Measurements from ENCODE around the gene NUPR1.
"Not testable (repeated sequence)": the region's sequence is repeated elsewhere in the genome, so short reads cannot be mapped to it uniquely, and the experiment has no call there.

NUPR1 gene

DNA sequence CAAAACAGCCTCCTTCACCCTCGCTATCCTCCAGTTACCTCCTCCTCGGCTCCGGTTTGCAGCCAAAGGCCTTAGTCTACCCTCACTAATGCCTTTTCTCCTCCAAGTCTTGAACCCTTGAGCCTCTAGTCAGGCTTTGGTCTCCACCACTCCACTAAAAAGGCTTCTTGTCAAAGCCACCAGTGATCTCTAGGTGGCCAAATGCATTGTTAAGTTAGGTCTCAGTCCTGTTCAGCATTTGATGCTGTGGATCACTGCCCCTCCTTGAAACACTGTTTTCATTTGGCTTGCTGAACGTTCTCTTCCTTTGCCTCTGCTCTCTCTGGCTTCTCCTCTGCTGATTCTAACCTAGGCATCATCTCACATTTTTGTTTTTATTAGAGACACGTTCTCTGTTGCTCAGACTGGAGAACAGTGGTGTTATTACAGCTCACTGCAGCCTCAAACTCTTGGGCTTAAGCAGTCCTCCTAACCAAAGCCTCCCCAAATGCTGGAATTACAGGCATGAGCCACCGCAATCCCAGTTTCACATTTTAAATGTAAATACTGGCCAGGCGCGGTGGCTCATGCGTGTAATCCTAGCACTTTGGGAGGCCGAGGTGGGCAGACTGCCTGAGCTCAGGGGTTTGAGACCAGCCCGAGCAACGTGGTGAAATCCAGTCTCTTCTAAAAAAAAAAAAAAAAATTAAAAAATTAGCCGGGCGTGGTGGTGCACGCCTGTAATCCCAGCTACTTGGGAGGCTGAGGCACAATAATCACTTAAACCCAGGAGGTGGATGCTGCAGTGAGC is 16.1 kb upstream of the NUPR1 start:
- H3K27me3 ChIP-seq (ENCODE audit: control insufficient read depth, insufficient read depth, low read length, poor library complexity, severe bottlenecking), result no peaks in the 10 kb centered on the region
- 92% methylated on average over 15 of the region's 15 CpGs for WGBS, 2 experiments
- no peaks in the 10 kb centered on the region for H3K9me3 ChIP-seq (ENCODE audit: control insufficient read depth, low read length)
- H3K4me1 ChIP-seq (ENCODE audit: control insufficient read depth, insufficient read depth, low read length), result peaks cover 3% of the 10 kb centered on the region
- H3K27ac ChIP-seq (ENCODE audit: insufficient read depth, low read depth, low read length, poor library complexity, severe bottlenecking), result no peak overlapping the region
- H3K4me3 ChIP-seq (ENCODE audit: insufficient read depth, low read depth, low read length), result peak overlapping the region; percentile 56
- peaks cover 4% of the 10 kb centered on the region for H3K36me3 ChIP-seq (ENCODE audit: control insufficient read depth, insufficient read depth, low read length)

DNA sequence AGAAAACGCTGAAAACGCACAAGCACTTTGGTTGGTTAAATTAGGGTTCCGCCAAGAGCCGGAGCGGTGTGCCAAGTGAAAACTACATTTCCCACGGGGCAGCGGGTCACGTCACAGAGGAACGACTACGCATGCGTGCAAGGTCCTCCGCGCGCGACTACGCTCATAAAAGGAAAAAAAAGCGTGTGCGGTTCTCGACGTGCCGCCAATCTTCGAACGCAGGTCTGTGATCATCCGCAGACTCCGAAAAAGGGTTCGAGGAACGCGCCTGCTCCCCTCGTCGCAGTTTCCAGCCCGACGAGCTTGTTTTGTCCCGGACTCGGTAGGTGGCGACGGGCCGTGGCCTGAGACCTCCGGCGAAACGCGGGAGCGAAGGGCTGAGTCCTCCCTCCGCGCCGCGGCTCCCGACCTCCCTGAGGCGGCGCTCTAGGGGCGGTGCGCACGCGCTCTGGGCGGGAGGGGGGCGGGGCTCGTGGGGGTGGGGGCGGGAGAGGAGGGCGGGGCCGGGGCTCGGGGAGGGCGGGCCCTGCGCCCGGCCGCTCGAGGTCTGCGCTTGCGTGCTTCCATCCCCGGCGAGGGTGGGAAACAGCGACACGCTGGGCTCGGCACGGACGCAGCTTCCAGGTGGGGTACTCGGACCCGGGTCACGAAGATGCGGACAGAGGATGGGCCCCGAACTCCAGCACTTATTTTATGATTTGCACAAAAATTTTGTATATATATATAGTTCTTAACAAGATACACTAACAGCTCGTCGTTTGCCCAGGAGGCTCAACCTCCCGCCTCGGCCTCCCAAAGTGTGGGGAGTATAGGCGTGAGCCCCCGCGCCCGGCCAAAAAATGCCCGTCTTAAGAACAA is 15.2 kb upstream of the NUPR1 start, which contains the start of gene SGF29:
SGF29 (plus strand) TSS at position 145 of the 858 bp plus-strand sequence. CDS start 27,150 bp downstream, outside the sequence.
- WGBS, 2 experiments, result 5% methylated on average over 86 to 88 of the region's 88 CpGs
- Histone ChIP-seq H3K36me3 (ENCODE audit: control insufficient read depth, insufficient read depth, low read length) (peaks cover 4% of the 10 kb centered on the region), H3K27ac (ENCODE audit: insufficient read depth, low read depth, low read length, poor library complexity, severe bottlenecking) (peak within 1 kb of the TSS; percentile 86), H3K27me3 (ENCODE audit: control insufficient read depth, insufficient read depth, low read length, poor library complexity, severe bottlenecking) (no peaks in the 10 kb centered on the region), H3K9me3 (ENCODE audit: control insufficient read depth, low read length) (no peaks in the 10 kb centered on the region), H3K4me1 (ENCODE audit: control insufficient read depth, insufficient read depth, low read length) (peaks cover 3% of the 10 kb centered on the region), H3K4me3 (ENCODE audit: insufficient read depth, low read depth, low read length) (peak within 1 kb of the TSS; percentile 56)

DNA sequence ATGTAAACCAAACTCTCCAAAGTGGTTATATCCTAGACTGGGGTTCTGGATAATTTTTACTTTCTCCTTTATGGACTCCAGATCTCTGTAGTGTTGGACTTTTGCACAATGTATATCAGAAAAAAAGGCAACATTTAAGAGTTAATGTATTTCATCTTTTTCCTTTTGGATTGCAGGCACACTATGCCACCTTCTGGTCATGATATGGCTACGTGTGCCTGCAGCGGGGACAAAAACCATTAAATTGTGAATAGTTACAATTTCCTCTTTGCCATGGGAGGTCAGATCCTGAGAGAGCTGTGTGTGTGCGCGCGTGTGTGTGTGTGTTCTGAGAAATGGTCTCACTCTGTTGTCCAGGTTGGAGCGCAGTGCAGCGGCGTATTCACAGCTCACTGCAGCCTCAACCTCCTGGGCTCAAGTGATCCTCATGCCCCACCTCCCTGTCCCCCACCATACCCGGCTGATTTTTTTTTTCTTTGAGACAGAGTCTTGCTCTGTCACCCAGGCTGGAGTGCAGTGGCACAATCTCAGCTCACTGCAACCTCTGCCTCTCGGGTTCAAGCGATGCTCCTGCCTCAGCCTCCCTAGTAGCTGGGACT is 10.6 kb upstream of the NUPR1 start:
- Histone ChIP-seq H3K4me3 (ENCODE audit: insufficient read depth, low read depth, low read length) (no peak overlapping the region), H3K27ac (ENCODE audit: insufficient read depth, low read depth, low read length, poor library complexity, severe bottlenecking) (no peak overlapping the region), H3K27me3 (ENCODE audit: control insufficient read depth, insufficient read depth, low read length, poor library complexity, severe bottlenecking) (no peaks in the 10 kb centered on the region), H3K9me3 (ENCODE audit: control insufficient read depth, low read length) (no peaks in the 10 kb centered on the region), H3K36me3 (ENCODE audit: control insufficient read depth, insufficient read depth, low read length) (no peaks in the 10 kb centered on the region), H3K4me1 (ENCODE audit: control insufficient read depth, insufficient read depth, low read length) (no peaks in the 10 kb centered on the region)
- 80 to 83% methylated on average over 11 of the region's 11 CpGs for WGBS, 2 experiments

DNA sequence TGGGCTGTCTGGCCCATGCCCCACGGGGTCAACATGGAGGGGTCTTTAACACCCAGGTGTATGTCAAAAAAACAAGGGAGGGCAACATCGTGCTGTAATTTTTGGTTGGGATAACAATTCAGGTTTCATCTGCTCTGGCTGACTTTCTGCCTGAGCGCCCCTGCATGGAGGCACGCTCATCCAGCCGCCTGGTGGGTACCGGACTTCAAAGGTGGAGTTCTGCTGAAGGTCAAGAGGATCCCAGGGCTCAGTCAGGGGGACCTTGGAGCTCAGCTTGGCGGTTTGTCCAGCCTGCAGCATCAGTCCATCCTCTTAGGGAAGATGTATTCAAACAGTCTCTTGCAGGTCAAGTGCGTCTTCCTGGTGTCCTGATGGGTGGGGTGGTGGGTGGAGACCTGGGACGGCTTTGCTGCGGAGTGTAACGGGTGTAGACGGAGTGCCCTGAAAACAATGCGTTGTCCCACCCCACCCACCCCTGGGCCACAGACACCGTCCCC is 9.6 kb upstream of the NUPR1 start:
- no peaks in the 10 kb centered on the region for H3K9me3 ChIP-seq (ENCODE audit: control insufficient read depth, low read length)
- H3K27ac ChIP-seq (ENCODE audit: insufficient read depth, low read depth, low read length, poor library complexity, severe bottlenecking), result no peak overlapping the region
- no peaks in the 10 kb centered on the region for H3K36me3 ChIP-seq (ENCODE audit: control insufficient read depth, insufficient read depth, low read length)
- 86 to 91% methylated on average over 14 of the region's 14 CpGs for WGBS, 2 experiments
- no peak overlapping the region for H3K4me3 ChIP-seq (ENCODE audit: insufficient read depth, low read depth, low read length)
- H3K27me3 ChIP-seq (ENCODE audit: control insufficient read depth, insufficient read depth, low read length, poor library complexity, severe bottlenecking), result no peaks in the 10 kb centered on the region
- H3K4me1 ChIP-seq (ENCODE audit: control insufficient read depth, insufficient read depth, low read length), result no peaks in the 10 kb centered on the region

DNA sequence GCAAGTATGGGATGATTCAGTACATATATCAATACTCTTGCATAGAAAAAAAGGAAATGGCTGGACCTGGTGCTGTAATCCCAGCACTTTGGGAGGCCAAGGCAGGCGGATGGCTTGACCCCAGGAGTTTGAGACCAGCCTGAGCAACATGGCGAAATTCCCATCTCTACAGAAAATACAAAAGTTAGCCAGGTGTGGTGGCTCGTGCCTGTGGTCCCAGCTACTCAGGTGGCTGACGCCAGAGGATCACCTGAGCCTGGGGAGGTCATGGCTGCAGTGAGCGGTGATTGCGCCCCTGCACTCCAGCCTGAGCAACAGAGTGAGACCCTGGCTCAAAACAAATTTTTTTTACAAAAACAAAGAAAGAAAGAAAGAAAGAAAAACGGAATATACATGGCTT is 7.9 kb upstream of the NUPR1 start:
- no peaks in the 10 kb centered on the region for H3K36me3 ChIP-seq (ENCODE audit: control insufficient read depth, insufficient read depth, low read length)
- no peaks in the 10 kb centered on the region for H3K4me1 ChIP-seq (ENCODE audit: control insufficient read depth, insufficient read depth, low read length)
- WGBS, 2 experiments, result 89 to 92% methylated on average over 6 of the region's 7 CpGs
- H3K27me3 ChIP-seq (ENCODE audit: control insufficient read depth, insufficient read depth, low read length, poor library complexity, severe bottlenecking), result no peaks in the 10 kb centered on the region
- H3K27ac ChIP-seq (ENCODE audit: insufficient read depth, low read depth, low read length, poor library complexity, severe bottlenecking), result no peak overlapping the region
- no peaks in the 10 kb centered on the region for H3K9me3 ChIP-seq (ENCODE audit: control insufficient read depth, low read length)
- H3K4me3 ChIP-seq (ENCODE audit: insufficient read depth, low read depth, low read length), result no peak overlapping the region

DNA sequence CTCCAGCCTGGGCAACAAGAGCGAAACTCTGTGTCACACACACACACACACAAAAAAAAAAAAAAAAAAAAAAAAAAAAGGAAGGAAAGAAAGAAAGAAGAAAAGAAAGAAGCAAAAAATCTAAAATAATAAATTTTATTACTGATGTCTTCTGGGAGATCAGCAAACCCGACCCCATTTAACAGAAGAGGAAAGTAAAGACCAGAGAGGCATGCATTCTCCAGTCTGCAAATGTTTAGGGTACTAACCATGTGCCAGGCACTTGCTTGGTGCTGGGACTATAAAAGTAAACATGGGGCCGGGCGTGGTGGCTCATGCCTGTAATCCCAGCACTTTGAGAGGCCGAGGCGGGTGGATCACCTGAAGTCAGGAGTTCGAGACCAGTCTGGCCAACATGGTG is 7.2 kb upstream of the NUPR1 start:
- not testable (repeated sequence) for H3K4me1 ChIP-seq (ENCODE audit: control insufficient read depth, insufficient read depth, low read length); H3K27me3 ChIP-seq (ENCODE audit: control insufficient read depth, insufficient read depth, low read length, poor library complexity, severe bottlenecking); H3K9me3 ChIP-seq (ENCODE audit: control insufficient read depth, low read length); H3K36me3 ChIP-seq (ENCODE audit: control insufficient read depth, insufficient read depth, low read length); H3K27ac ChIP-seq (ENCODE audit: insufficient read depth, low read depth, low read length, poor library complexity, severe bottlenecking); H3K4me3 ChIP-seq (ENCODE audit: insufficient read depth, low read depth, low read length)
- WGBS, 2 experiments, result 93% methylated on average over 6 of the region's 7 CpGs

DNA sequence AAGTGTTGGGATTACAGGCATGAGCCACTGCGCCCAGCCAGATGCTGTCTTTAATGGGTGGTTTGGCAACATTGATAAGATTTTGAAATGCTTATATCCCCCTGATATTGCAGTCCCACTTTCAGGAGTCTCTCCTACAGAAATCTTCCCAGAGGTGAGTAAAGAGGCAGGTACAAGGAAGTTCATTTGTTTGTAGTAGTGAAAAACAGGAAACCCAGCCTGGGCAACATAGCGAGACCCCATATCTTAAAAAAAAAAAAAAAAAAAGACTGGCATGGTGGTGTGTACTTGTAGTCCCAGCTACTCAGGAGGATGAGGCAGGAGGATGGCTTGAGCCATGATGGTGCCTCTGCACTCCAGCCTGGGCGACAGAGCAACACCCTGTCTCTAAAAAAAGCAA is 6.2 kb upstream of the NUPR1 start:
- H3K9me3 ChIP-seq (ENCODE audit: control insufficient read depth, low read length), result no peaks in the 10 kb centered on the region
- 91 to 93% methylated on average over 3 of the region's 3 CpGs for WGBS, 2 experiments
- H3K27ac ChIP-seq (ENCODE audit: insufficient read depth, low read depth, low read length, poor library complexity, severe bottlenecking), result no peak overlapping the region
- no peaks in the 10 kb centered on the region for H3K36me3 ChIP-seq (ENCODE audit: control insufficient read depth, insufficient read depth, low read length)
- H3K4me3 ChIP-seq (ENCODE audit: insufficient read depth, low read depth, low read length), result no peak overlapping the region
- H3K27me3 ChIP-seq (ENCODE audit: control insufficient read depth, insufficient read depth, low read length, poor library complexity, severe bottlenecking), result no peaks in the 10 kb centered on the region
- no peaks in the 10 kb centered on the region for H3K4me1 ChIP-seq (ENCODE audit: control insufficient read depth, insufficient read depth, low read length)

DNA sequence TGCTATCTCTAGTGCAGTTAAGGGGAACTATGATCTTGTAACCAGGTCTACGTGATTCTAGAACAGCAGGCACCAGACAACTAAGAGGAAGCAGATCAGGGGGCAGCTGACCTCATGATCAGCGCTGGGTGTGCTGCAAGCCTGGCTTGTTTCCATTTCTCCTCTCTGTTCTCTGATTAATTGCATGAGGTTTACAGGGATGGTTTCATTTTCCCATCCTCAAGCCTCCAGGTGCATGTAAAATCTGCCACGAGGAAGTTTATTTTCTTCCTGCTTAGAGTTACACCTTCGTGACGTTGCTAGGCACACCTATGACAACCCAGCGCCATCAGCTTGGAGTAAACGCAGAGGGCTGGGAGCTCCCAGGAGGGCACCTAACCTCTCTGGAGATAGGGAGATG is 4.3 kb upstream of the NUPR1 start:
- no peaks in the 10 kb centered on the region for H3K27me3 ChIP-seq (ENCODE audit: control insufficient read depth, insufficient read depth, low read length, poor library complexity, severe bottlenecking)
- no peaks in the 10 kb centered on the region for H3K4me1 ChIP-seq (ENCODE audit: control insufficient read depth, insufficient read depth, low read length)
- 93 to 94% methylated on average over 7 of the region's 7 CpGs for WGBS, 2 experiments
- H3K9me3 ChIP-seq (ENCODE audit: control insufficient read depth, low read length), result no peaks in the 10 kb centered on the region
- H3K27ac ChIP-seq (ENCODE audit: insufficient read depth, low read depth, low read length, poor library complexity, severe bottlenecking), result no peak overlapping the region
- no peak overlapping the region for H3K4me3 ChIP-seq (ENCODE audit: insufficient read depth, low read depth, low read length)
- no peaks in the 10 kb centered on the region for H3K36me3 ChIP-seq (ENCODE audit: control insufficient read depth, insufficient read depth, low read length)

DNA sequence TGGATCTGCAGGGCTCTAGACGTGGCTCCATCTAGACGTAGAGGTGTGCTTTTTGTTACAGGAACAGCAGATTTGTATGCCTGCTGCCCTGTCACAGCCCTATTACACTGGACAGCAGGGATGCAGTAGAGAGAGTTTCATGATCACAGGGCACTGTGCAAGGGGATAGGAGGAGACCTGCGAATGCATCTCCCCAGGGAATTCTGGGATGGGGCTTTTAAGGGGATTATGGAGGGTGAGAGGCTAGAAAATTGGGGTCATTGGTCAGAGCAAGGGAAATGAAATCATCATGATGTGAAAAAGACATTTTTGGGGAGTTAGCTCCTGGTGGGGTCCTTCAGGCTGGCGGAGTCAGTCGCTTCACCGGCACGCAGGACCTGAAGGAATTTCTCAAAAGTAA is 3.9 kb upstream of the NUPR1 start:
- Histone ChIP-seq H3K4me1 (ENCODE audit: control insufficient read depth, insufficient read depth, low read length) (no peaks in the 10 kb centered on the region), H3K36me3 (ENCODE audit: control insufficient read depth, insufficient read depth, low read length) (no peaks in the 10 kb centered on the region), H3K9me3 (ENCODE audit: control insufficient read depth, low read length) (no peaks in the 10 kb centered on the region), H3K27me3 (ENCODE audit: control insufficient read depth, insufficient read depth, low read length, poor library complexity, severe bottlenecking) (no peaks in the 10 kb centered on the region), H3K27ac (ENCODE audit: insufficient read depth, low read depth, low read length, poor library complexity, severe bottlenecking) (no peak overlapping the region), H3K4me3 (ENCODE audit: insufficient read depth, low read depth, low read length) (no peak overlapping the region)
- WGBS, 2 experiments, result 93% methylated on average over 7 of the region's 7 CpGs

DNA sequence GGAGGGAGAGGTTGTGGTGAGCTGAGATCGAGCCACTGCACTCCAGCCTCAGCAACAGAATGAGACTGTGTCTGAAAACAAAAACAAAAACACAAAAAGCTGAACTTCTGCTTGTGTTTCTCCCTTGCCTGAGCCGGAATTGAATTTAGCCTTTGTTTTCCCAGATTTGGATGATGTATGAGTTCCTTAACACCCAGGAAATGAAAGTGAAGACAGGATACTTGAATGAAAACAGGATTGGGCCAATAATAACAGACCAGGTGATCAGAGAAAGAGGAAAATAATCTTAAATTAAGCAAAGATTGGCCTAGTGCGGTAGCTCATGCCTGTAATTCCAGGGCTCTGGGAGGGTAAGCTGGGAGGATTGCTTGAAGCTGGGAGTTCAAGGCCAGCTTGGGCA is 1.6 kb upstream of the NUPR1 start:
- 88 to 93% methylated on average over 3 of the region's 3 CpGs for WGBS, 2 experiments
- H3K36me3 ChIP-seq (ENCODE audit: control insufficient read depth, insufficient read depth, low read length), result no peaks in the 10 kb centered on the region
- H3K4me3 ChIP-seq (ENCODE audit: insufficient read depth, low read depth, low read length), result no peak overlapping the region
- no peaks in the 10 kb centered on the region for H3K4me1 ChIP-seq (ENCODE audit: control insufficient read depth, insufficient read depth, low read length)
- H3K9me3 ChIP-seq (ENCODE audit: control insufficient read depth, low read length), result no peaks in the 10 kb centered on the region
- no peak overlapping the region for H3K27ac ChIP-seq (ENCODE audit: insufficient read depth, low read depth, low read length, poor library complexity, severe bottlenecking)
- no peaks in the 10 kb centered on the region for H3K27me3 ChIP-seq (ENCODE audit: control insufficient read depth, insufficient read depth, low read length, poor library complexity, severe bottlenecking)
